ENCODE measurements around the gene C8A.

C8A gene

GRCh38 chr1:56811331-56811730 is 43.3 kb upstream of the C8A start:
- no peaks in the 10 kb centered on the region for H3K79me2 ChIP-seq (ENCODE audit: insufficient read depth, low read length)
- H3K27ac ChIP-seq (ENCODE audit: low read length) = no peak overlapping the region
- ATAC-seq (ENCODE audit: insufficient read depth, low read depth) (no peak), DNase-seq (no peak)
- H4K20me1 ChIP-seq (ENCODE audit: insufficient read depth, low read length) = no peaks in the 10 kb centered on the region
- no peaks in the 10 kb centered on the region for H3K36me3 ChIP-seq (ENCODE audit: insufficient read depth, low read length)
- no peak overlapping the region for H3K4me3 ChIP-seq (ENCODE audit: low read depth in 1 of 2, low read length in 2 of 2)
- no peaks in the 10 kb centered on the region for H3K9me3 ChIP-seq (ENCODE audit: insufficient read depth, low read length, severe bottlenecking)
- no peak overlapping the region for H3K9ac ChIP-seq (ENCODE audit: low read depth, low read length)
- no peak overlapping the region for H2AFZ ChIP-seq (ENCODE audit: low read depth, low read length)
- no peaks in the 10 kb centered on the region for H3K4me1 ChIP-seq (ENCODE audit: insufficient read depth, low read length)
- TF ChIP-seq CTCF (IDR thresholded peaks at IDR 0.05; ENCODE audit: borderline replicate concordance, extremely low read depth, low read length, poor library complexity, severe bottlenecking) = no peak
- no peak for TF ChIP-seq EZH2 (IDR thresholded peaks at IDR 0.05; ENCODE audit: borderline replicate concordance, low read depth, low read length, severe bottlenecking)
- peaks cover 4% of the 10 kb centered on the region for H3K27me3 ChIP-seq (ENCODE audit: insufficient read depth, low read length, poor library complexity)
- no peak overlapping the region for H3K4me2 ChIP-seq (ENCODE audit: insufficient read depth, low read length)

DNA sequence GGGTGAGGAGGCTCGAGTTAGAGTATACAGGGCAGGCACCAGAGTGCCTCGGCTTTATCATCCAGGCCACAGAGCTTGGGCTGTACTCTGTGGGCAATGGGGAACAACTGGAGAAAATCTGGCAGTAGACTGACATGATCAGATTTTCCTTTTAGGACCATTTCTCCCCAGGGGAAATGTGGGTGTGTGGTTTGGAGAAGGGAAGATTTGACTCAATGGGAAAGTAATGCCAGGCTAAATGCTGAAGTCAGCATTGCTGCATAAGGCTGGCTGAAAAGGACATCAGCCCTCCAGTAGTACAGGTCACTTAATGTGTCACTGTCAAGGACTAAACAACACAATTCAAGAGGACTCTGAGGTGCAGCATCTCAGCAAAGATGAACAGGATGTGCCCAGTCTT is 40.4 kb upstream of the C8A start:
- TF ChIP-seq EZH2 (IDR thresholded peaks at IDR 0.05; ENCODE audit: borderline replicate concordance, low read depth, low read length, severe bottlenecking) (no peak), CTCF (IDR thresholded peaks at IDR 0.05; ENCODE audit: borderline replicate concordance, extremely low read depth, low read length, poor library complexity, severe bottlenecking) (no peak)
- Histone ChIP-seq H4K20me1 (ENCODE audit: insufficient read depth, low read length) (no peaks in the 10 kb centered on the region; the same call in 1 of the 2 replicates), H3K27me3 (ENCODE audit: insufficient read depth, low read length, poor library complexity) (peaks cover 7% of the 10 kb centered on the region), H3K4me2 (ENCODE audit: insufficient read depth, low read length) (no peak overlapping the region), H3K9ac (ENCODE audit: low read depth, low read length) (no peak overlapping the region), H3K27ac (ENCODE audit: low read length) (no peak overlapping the region), H3K4me3 (ENCODE audit: low read depth in 1 of 2, low read length in 2 of 2) (no peak overlapping the region), H3K36me3 (ENCODE audit: insufficient read depth, low read length) (no peaks in the 10 kb centered on the region), H2AFZ (ENCODE audit: low read depth, low read length) (no peak overlapping the region), H3K9me3 (ENCODE audit: insufficient read depth, low read length, severe bottlenecking) (no peaks in the 10 kb centered on the region), H3K4me1 (ENCODE audit: insufficient read depth, low read length) (no peaks in the 10 kb centered on the region), H3K79me2 (ENCODE audit: insufficient read depth, low read length) (no peaks in the 10 kb centered on the region)
- ATAC-seq (ENCODE audit: insufficient read depth, low read depth) (no peak), DNase-seq (no peak)

- ATAC-seq (ENCODE audit: insufficient read depth, low read depth) = no peak
These were observed 38.3 kb upstream of the C8A start for GRCh38 chr1:56816264-56816663.

More at GRCh38 chr1:56816264-56816663, 38.3 kb upstream of the C8A start:
- Histone ChIP-seq H3K27ac (ENCODE audit: low read length) (no peak overlapping the region), H4K20me1 (ENCODE audit: insufficient read depth, low read length) (no peaks in the 10 kb centered on the region; the same call in 1 of the 2 replicates), H2AFZ (ENCODE audit: low read depth, low read length) (no peak overlapping the region), H3K27me3 (ENCODE audit: insufficient read depth, low read length, poor library complexity) (peaks cover 7% of the 10 kb centered on the region), H3K4me2 (ENCODE audit: insufficient read depth, low read length) (no peak overlapping the region), H3K79me2 (ENCODE audit: insufficient read depth, low read length) (no peaks in the 10 kb centered on the region), H3K9ac (ENCODE audit: low read depth, low read length) (no peak overlapping the region), H3K9me3 (ENCODE audit: insufficient read depth, low read length, severe bottlenecking) (no peaks in the 10 kb centered on the region), H3K36me3 (ENCODE audit: insufficient read depth, low read length) (no peaks in the 10 kb centered on the region), H3K4me3 (ENCODE audit: low read depth in 1 of 2, low read length in 2 of 2) (no peak overlapping the region), H3K4me1 (ENCODE audit: insufficient read depth, low read length) (no peaks in the 10 kb centered on the region)
- no peak for DNase-seq
- TF ChIP-seq EZH2 (IDR thresholded peaks at IDR 0.05; ENCODE audit: borderline replicate concordance, low read depth, low read length, severe bottlenecking) (no peak), CTCF (IDR thresholded peaks at IDR 0.05; ENCODE audit: borderline replicate concordance, extremely low read depth, low read length, poor library complexity, severe bottlenecking) (no peak)

Measured in DND-41 (cell line).